ENCODE measurements around the gene TMEM214. TPM values are rescaled to one million over a fixed set of nuclear protein-coding genes. Genes with fewer than 3 reads are reported as not detected.

TMEM214 gene
- total RNA-seq, 1 donor from 2014 or later, result 55.2 TPM

GRCh38 chr2:27086090-27086723 lies 53.4 kb downstream of the TMEM214 start:
- H3K4me3 Mint-ChIP-seq, result peak overlapping the region; percentile 86
- H3K36me3 Mint-ChIP-seq (ENCODE audit: low read depth), result no peaks in the 10 kb centered on the region
- H3K4me1 Mint-ChIP-seq, result peaks cover 24% of the 10 kb centered on the region
- no peaks in the 10 kb centered on the region for H3K9me3 Mint-ChIP-seq
- H3K27ac Mint-ChIP-seq (ENCODE audit: unreplicated experiment), result peak overlapping the region; percentile 67
- H3K27me3 Mint-ChIP-seq (ENCODE audit: low read depth), result peaks cover 12% of the 10 kb centered on the region
- DNase-seq (ENCODE audit: low read depth, low spot score), result peak; percentile 100
- TF ChIP-seq CTCF (conservative IDR thresholded peaks at IDR 0.05), result peak; percentile 89

GRCh38 chr2:27086724-27087593 lies 54.2 kb downstream of the TMEM214 start, which contains the start of gene KHK:
TSS of gene KHK (plus strand) at chr2:27086772. CDS start at chr2:27087260, 488 bp downstream.
- Mint-ChIP-seq H3K4me3 (peak within 1 kb of the TSS; percentile 88), H3K27me3 (ENCODE audit: low read depth) (peaks cover 10% of the 10 kb centered on the region), H3K36me3 (ENCODE audit: low read depth) (no peaks in the 10 kb centered on the region), H3K9me3 (no peaks in the 10 kb centered on the region), H3K27ac (ENCODE audit: unreplicated experiment) (peak within 1 kb of the TSS; percentile 67), H3K4me1 (peaks cover 19% of the 10 kb centered on the region)
- peak; percentile 25 for DNase-seq (ENCODE audit: low read depth, low spot score)
- TF ChIP-seq CTCF (conservative IDR thresholded peaks at IDR 0.05), result no peak

- peaks cover 19% of the 10 kb centered on the region for H3K4me1 Mint-ChIP-seq
- H3K9me3 Mint-ChIP-seq, result no peaks in the 10 kb centered on the region
- no peaks in the 10 kb centered on the region for H3K36me3 Mint-ChIP-seq (ENCODE audit: low read depth)
- DNase-seq (ENCODE audit: low read depth, low spot score), result no peak
- no peak overlapping the region for H3K27ac Mint-ChIP-seq (ENCODE audit: unreplicated experiment)
- H3K4me3 Mint-ChIP-seq, result peak overlapping the region; percentile 88
- H3K27me3 Mint-ChIP-seq (ENCODE audit: low read depth), result peaks cover 10% of the 10 kb centered on the region
- no peak for TF ChIP-seq CTCF (conservative IDR thresholded peaks at IDR 0.05)
Observed at GRCh38 chr2:27087823-27088410, 55.2 kb downstream of the TMEM214 start.

- H3K4me1 Mint-ChIP-seq, result peaks cover 19% of the 10 kb centered on the region
- H3K9me3 Mint-ChIP-seq, result no peaks in the 10 kb centered on the region
- peaks cover 10% of the 10 kb centered on the region for H3K27me3 Mint-ChIP-seq (ENCODE audit: low read depth)
- no peaks in the 10 kb centered on the region for H3K36me3 Mint-ChIP-seq (ENCODE audit: low read depth)
- no peak for DNase-seq (ENCODE audit: low read depth, low spot score)
- no peak for TF ChIP-seq CTCF (conservative IDR thresholded peaks at IDR 0.05)
- peak overlapping the region; percentile 71 for H3K4me3 Mint-ChIP-seq
- H3K27ac Mint-ChIP-seq (ENCODE audit: unreplicated experiment), result no peak overlapping the region
Observed at GRCh38 chr2:27088634-27089033, 55.9 kb downstream of the TMEM214 start.

GRCh38 chr2:27089111-27089954 lies 56.6 kb downstream of the TMEM214 start:
- no peaks in the 10 kb centered on the region for H3K9me3 Mint-ChIP-seq
- H3K4me3 Mint-ChIP-seq, result peak overlapping the region; percentile 71
- H3K27ac Mint-ChIP-seq (ENCODE audit: unreplicated experiment), result no peak overlapping the region
- DNase-seq (ENCODE audit: low read depth, low spot score), result no peak
- peaks cover 19% of the 10 kb centered on the region for H3K4me1 Mint-ChIP-seq
- H3K27me3 Mint-ChIP-seq (ENCODE audit: low read depth), result peaks cover 10% of the 10 kb centered on the region
- no peaks in the 10 kb centered on the region for H3K36me3 Mint-ChIP-seq (ENCODE audit: low read depth)
- TF ChIP-seq CTCF (conservative IDR thresholded peaks at IDR 0.05), result no peak

All from neural crest cell (in vitro differentiated cells).